NCI-H2227 treated with DMSO at 0.1 percent for 48 hours (cell line): ENCODE results near the gene TMEM109.
A peak's percentile ranks its signal among the peaks of the same experiment; 100 is the strongest.
"Not testable (repeated sequence)": the region's sequence is repeated elsewhere in the genome, so short reads cannot be mapped to it uniquely, and the experiment has no call there.

Experiments
- DNase-seq: peaks from one replicate; lab custom pipeline; 2025; lab: John Stamatoyannopoulos, UW

TMEM109 gene

DNA sequence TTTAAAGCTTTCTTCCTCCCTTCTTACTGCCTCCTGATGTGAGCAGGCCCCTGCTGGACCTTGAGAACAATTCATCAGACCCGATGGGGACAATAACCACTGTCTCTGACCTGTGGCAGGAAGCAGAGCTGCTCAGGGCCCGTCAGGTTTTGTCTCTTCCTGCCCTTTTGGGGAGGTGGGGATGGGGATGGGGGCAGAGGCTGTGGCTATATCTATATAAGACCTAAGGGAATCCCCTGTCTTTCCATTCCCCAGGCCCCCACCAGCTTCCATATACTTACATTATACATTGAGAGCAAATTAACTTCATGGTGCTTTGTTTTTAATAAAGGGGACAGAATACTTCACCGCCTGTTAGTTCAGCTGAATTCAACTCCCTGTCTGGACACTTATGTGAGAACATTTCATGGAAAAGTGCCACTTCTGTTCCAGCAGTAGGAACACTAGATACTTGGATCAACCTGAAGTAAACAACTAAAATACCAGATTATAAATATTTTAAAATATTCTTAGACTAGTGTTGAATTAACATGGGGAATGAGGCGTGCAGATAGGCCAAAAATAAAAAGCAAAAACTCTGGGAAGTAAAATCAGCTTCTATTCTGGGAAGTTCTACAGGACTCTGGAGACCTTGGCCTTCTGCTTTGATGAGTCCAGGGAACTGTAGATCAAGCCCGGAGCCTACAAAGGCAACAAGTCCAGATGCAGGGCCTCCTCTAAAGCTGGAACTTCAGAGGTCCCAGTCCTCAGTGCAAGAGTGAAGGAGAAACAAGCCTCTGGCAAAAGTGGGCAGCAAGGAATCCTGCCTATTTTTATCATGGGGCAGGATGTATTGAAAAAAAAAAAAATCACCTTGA is 35.5 kb upstream of the TMEM109 start:
- no peak for DNase-seq

DNA sequence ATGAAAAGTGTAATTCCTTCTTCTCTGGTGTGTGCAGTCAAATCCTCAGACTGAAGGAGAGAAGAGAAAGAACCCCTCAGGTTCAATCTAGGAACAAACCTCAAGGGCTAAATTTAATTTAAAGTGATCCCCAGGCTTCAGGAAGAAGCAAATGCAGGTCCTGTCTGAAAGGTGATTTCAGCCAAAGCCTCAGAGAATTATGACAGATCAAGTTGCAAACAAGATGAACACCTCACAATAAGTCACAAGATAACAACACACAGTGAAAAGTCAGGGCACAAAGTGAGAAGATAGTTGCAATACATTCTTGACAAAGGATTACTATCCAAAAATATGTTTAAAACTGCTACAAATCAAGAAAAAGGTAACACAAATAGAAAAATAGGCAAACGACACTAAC is 34.9 kb upstream of the TMEM109 start:
- no peak for DNase-seq

DNA sequence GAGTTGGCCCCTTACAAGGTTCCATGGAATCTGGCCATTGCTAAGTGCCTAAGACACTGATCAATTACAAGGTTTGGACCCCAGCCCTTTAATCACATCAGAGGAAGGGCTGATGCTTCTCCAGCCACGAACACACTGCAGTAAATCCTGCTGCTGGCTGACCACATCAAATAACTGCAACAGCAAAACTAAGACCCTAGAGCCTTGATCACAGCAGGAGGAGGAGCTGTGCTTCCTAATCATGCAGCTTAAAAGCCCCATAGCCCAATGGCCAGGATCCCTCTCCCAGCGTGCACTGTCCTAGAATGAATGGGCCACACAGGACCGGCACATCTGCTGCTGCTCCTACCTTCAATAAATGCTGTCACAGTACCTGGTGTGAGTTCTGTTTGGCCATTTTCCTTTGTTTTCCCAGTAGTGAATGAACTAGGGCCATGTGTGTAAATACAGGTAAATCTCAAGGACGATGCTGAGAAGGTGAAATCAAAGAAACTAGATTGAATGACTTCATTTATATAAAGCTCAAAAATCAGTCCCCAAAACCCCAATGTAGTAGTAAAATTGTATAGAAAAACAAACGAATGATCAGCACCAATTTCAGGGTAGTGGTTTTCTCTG is 33.9 kb upstream of the TMEM109 start:
- no peak for DNase-seq

DNA sequence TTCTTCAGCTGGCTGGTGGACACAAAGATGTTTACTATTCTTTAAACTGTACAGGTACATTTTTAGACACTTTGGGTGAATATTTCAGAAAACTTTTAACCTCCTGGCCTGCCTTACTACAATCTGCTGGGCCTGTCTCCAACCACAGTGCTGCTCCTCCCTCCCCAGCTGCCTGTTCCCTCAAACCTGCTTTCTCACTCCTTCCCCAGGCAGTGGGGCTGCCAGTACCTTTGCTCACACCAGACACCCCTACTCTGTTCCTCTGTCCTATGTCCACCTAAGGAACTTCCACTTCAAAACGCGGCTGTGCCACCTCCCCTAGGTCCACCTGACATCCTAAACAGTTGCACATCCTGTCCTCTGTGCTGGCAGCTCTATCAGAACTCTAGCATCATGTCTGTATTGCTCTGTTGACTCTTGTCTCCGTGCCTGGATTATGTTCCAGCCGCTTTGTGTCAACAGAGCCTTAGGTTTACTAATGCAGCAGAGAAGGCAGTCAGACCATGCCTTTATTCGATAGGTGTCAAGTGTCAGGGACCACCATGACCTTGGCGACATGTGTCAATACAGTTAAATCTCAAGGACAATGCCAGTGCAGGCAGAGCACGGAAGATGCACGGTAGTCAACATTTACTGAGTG is 33.2 kb upstream of the TMEM109 start:
- DNase-seq: no peak

DNA sequence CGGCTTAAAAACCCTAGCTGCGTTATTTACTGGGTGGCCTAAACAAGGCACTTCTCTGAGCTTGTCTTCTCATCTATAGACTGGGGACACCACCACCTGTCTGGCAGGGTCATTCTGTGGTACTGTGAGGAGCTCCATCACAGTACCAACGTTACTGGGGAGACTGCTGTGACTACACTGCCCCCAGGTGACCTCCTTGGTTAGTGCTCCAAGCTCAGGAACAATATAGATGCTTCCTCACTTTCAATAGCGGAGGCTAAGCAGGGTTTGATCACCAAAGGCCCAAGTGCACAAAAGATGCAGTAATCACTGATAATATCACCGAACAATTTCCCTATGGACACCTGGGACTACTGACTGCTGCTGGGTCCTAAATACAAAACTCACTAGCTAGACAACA is 26.4 kb upstream of the TMEM109 start:
- no peak for DNase-seq

DNA sequence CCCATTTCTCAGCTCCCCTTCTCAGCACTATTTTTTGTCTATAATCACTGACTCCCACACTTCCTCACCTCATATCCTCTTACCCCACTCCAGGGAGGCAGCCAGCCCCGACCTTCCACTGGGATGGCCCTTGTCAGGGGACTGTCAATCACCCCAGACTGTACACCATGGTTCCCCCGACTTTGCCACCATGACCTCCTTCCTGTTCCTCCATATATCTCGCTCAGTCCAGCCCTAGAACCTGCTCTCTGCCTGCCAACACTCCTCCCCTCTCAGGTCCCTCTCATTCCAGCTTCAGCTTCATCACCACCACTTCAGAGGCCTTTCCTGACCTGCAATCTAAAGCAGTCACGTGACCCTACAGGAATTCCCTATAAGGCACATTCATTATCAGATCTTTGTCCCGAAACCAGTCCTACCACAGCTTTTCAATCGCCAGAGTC is 24.1 kb upstream of the TMEM109 start:
- DNase-seq: no peak

DNA sequence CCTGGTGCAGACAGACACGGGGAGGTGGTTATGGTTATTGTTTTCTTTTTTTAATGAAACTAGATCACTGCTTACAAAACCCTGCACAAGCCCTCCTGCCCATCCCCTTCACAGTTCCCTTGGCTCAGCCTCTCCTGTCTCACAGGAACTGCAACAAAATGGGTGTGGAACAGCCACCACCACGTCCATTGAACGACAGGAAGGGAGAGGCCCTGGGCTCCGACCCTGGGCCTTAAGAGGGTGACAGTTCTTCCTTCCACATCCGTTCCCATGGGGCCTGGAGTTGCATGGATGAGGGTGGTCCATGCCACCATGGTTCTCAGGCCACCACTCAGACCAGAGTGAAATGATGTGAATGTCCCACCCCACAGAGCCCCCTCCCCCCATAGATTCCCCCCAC is 23.3 kb upstream of the TMEM109 start:
- no peak for DNase-seq

DNA sequence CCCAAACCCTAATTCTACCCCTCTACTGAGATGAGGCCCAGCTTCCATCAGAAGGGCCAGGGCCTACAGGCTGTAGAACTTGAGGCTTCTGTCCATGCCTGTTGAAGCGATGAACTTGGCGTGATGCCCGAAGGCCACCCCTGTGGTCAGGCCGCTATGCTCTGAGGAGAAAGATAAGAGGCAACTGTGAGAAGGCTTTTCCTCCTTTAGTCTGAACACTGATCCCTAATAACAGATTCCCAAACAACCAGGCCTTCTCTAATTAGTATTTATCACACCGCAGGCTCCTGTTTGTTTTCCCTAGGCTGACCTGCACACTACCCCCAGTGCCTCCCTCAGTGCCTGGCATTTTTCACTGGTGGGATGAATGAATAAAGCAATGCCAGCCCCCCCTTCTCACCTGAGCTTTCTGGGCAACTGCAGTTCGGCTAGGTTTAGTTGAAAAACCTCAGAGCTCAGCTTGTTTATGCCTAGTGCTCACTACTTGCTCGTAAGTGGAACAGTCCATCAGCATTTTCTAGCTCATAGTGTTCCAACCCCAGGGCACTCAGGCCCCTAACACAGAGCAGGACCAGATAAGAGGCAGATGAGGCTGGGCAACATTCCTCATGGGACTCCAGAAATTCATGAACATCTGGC is 22.7 kb upstream of the TMEM109 start:
- DNase-seq: peak; percentile 13

DNA sequence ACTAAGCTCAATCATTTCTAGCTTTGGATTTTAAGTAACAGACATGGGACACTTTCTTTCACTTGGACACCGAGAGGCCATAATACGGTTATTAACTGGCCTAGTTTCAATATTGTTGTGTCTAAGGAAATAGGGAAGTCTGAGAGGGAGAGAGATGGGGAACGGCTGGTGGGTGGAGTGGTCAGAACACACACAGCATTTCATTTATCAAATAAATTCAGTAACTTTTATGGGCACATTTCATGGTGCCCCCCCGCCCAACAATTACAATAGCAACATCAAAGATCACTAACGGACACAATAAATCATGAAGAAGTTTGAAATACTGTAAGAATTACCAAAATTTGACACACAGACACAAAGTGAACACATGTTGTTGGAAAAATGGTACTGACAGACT is 18.3 kb upstream of the TMEM109 start:
- no peak for DNase-seq

DNA sequence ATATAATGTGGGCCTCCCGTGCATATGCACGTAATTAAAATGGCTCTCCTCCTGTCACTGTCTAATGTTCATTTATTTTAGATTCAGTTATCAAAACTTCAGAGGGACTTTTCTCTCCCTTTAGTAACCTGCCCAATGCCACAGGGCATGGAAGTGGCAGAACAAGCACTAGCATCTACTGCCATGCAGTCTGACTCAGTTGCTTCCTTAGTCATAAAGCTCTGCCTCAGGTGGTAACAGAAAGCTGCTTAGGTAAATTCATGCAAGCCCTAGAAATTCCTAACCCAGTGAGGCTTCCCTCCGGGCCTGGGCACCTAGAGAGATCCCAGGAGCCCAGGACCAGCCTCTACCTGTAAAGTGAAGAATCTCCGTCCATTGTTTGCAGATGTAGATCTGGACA is 16.5 kb upstream of the TMEM109 start:
- DNase-seq: no peak

DNA sequence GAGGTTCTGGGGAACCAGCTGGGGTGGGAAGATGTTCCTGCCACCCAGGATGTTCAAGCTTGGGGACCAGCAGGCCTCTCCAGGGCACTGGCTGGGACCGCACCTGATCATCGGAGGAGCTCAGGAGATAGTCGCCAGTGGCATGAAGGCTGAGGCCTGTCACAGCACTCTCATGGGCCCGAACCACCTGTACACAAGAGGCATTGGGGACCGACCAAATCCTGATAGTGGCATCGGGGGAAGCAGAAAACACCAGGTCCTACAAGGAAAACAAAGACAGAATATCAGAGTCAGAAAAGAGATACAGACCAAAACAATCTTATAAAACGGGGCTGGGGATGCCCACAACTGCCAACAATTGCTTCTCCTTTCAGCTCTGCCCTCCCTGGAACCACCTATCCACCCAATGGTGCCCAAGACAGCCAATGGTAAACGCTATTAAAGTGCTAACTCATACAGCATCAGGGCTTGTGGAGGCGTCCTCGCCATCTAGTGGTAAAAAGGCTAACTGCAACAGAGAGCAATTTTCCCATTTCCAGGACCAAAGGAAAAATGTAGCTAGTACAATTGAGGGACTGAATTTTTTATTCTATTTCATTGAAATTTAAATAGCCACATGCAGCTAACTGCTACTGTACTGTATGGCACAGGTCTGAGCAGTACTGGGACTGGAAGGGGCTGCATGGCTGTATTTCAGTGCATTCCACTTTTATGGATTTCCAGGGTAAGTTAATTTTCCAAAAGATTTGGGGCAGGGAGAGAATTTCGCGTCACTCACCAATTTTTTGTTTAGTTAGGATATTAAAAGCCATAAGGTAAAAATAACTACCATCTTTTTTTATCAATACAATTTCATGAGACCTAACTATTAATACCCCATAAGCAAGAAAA is 14.7 kb upstream of the TMEM109 start:
- DNase-seq: peak; percentile 14

DNA sequence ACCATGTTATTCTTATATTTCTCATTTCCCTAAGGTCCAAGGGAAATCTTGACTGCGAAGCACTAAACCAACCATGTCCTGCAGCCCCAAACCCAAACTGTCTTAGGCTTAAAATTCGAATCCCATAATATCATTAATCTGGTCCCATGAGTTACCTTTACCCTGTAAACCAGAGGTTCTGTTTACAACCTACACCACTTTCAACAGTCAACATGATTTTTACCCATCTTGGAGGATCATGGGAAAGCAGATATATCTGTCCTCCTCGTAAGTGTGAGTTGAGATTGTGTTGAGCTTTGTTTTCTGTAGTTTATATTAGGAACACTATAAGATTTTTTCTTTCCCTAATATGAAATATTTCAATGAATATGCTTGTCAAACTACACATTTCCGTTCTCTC is 14.0 kb upstream of the TMEM109 start:
- no peak for DNase-seq

DNA sequence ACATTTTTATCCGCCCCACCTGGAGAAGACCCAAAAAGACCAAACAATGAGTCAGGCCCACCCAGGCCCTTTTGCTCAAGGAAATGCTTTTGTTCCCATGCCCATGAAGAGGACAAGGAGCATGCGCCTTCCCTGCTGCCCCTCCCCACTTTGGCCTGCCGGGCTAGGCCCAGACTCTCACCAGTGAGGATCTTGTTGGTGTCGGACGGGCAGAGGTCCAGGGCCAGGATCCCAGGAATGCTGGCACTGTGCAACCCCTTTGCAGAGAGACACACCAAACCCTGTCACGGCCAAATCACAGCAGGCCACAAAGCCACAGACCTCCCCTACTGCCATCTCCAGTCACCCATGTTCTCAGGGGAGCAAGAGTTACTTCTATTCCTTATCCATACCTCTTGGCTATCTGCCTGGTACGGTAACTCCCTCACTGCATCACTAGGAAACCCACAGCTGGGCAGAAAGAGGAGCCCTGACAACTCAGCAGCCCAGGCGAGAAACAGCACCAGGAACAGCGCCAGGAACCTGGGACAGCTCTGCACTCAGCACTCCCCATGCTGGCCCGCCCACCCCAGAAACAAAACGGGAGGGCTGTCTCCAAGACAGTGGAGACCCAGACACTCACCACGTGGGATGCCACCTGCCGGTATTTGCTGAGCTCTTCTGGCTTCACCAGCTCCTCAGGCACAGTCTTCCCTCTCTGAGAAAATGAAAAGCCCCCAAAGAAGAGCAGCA is 13.1 kb upstream of the TMEM109 start:
- no peak for DNase-seq

DNA sequence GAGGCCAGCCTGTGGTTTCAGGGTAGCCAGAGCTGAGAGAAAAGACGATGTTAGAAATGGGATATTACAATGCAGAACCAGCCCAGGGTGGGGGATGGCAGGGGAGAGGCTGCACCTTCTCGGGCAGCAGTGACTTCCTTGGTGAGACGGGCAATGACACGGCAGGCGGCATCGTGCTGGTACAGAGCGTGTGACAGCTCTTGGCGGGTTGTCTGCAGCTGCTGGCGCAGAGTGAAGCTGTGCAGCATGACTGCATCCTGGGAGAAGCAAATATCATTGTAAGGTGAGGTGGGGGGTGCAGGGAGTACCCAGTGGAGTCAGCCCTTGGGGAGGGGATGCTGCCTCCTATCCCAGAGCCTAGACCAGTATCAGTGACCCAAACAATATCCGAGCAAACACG is 11.3 kb upstream of the TMEM109 start:
- DNase-seq: no peak

DNA sequence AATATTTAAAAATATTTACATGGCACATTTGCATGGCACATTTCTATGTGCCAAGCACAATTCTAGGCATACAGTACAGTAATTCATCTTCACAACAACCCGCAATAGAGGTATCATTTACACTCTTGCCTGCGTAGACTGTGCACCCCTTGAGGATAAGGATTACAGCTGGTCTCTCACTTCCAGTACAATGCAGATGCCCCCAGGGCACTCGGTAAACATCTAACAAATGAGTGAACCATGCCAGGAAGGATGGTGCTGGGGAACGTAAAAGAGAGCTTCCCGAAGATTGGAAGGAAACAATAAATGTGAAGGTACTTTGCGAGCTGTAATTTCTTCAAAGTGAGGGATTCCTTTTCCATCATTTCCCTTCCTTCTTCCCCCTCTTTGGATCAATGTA is 8.9 kb upstream of the TMEM109 start:
- DNase-seq: no peak

DNA sequence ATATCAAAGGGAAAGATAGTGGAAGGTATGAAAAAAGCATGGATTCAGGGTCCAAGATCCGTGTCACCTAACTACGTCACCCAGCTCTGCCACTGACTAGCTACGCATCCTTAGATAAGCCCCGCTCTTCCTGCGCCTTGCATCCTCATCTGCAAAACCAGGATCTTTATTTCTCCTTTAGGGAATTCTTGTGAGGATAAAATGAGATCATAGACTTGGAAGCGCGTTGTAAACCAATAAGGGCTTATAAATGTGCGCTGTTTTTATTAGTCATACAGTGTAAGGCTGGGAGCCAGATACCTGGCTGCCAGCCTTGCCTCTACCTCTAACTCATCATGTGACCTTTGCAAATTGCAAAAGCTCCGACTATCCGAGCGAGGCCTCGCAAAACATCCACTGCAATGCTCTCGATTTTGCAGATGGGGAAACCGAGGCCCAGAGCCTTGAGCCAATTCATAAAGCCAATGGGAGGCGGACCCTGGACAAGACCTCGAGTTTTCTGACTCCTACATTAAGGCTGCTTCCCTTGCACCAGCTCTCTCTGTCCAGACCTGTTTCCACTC is 8.3 kb upstream of the TMEM109 start:
- DNase-seq: peak; percentile 5

DNA sequence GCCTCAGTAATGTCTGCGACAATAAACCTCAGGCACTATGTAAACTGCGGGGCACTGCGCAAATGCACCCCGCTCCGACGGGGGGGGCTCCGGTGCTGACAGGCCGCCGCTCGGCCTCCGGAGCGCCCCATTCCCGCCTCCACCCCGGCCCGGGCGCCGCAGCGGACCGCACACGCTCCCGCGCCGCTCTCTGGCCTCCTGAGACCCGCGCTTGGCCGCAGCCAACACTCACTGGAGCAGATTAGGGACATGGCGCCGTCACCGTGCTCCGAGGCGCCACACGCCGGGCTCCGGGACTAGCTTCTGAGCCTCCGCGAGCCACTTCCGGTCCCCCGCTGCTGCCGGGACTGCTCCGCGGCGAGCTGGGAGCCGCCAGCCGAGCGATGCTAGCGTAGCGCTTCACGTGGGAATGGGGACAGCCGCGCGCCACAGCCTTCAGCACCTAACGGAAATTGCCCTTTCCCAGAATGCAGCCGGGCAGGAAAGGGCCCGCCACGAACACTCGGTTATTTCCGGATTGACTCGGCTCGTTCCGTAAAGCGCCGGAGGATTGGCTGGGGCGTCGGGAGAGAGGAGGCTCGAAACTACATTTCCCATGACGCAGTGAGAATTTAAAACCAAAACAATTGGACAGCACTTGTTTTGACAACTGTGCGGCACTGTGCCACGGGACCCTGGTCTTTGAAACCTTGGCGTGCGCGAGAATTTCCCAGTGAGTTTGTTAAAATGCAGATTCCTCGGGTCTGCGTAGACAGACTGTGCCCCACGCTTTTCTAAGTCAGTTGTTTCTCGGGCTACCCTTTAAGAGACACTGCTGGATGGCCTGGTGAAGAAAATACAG is 7.6 kb upstream of the TMEM109 start, which contains the start of gene PRPF19:
Gene PRPF19, minus strand, starts transcription at position 454 of the 841 bp plus-strand sequence. Its CDS starts 203 bp downstream, at position 251.
- DNase-seq: peak; percentile 96

DNA sequence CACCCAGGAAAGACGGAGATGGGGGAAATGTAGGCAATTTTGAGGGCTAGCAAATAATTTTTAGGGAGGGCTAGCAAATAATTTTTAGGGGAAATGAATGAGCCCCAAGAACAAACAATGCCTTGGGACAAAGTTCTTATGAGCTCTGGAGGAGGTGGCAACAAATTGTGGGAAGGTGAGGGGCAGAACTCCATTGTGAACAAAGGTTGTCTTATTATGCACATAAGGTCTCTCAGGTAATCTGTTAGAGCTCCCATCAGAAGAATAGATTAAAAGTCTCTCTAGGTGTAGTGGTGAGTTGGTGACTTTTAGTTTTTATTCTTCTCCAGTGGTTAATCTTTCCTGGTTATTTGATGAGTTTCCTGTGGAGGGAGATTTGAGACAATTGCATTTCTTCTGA is 5.2 kb upstream of the TMEM109 start:
- no peak for DNase-seq

DNA sequence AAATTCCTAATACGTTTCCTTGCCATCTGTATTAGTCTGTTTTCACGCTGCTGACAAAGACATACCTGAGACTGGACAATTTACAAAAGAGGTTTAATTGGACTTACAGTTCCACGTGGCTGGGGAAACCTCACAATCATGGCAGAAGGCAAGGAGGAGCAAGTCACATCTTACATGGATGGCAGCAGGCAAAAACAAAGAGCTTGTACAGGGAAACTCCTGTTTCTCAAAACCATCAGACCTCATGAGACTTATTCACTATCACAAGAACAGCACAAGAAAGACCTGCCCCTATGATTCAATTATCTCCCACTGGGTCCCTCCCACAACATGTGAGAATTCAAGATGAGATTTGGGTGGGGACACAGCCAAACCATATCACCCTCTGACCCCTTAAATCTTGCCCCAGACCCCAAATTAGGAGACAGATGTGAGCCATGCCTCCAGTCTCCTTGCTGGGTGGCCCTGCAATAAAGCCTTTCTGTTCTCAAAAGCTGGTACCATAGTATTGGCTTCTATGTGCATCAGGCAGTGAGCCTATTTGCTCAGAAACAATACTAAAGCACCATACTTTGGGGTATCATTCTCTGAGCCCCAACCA is 4.2 kb upstream of the TMEM109 start:
- DNase-seq: not testable (repeated sequence)
